Endothelial cell of umbilical vein (primary cell): ENCODE results near the gene EMX1. TPM values are rescaled to one million over a fixed set of nuclear protein-coding genes. Genes with fewer than 3 reads are reported as not detected.

Source experiments
- BruUV-seq: library from RNA; stranded (reverse); fragments of 400-500 nt; replicated peaks from 2 replicates; lab custom pipeline; 2021; lab: Mats Ljungman, UMichigan
- CTCF ChIA-PET: fragments of 300-600, 350-600 bp; sonication (Branson Sonifier 250); formaldehyde crosslinking; loops from one replicate; lab custom pipeline; 2021; ENCODE audit warnings: antibody characterized with exemption, inconsistent platforms; lab: Charles Lee
- POLR2A ChIA-PET: fragments of 300-600, 350-600 bp; sonication (Branson Sonifier 250); formaldehyde crosslinking; loops from one replicate; lab custom pipeline; 2021; ENCODE audit warnings: antibody characterized with exemption, inconsistent platforms; lab: Charles Lee
- DNase-seq: peaks from one replicate; pipeline ENCODE4 v3.0.0-alpha.2; 2011; ENCODE audit warnings: low read depth, low spot score
- FAIRE-seq: peaks from 2 replicates; lab custom pipeline; 2011; peaks lifted over from hg19 to GRCh38; lab: Jason Lieb, UNC
- H2AFZ ChIP-seq: 2 replicates; pipeline ENCODE4 v1.6.0; 2012; ENCODE audit warnings: low read depth, low read length, control low read depth, inconsistent platforms
- H3K27ac ChIP-seq: 2 replicates; pipeline ENCODE4 v1.5.1; 2011; ENCODE audit warnings: low read depth, mild to moderate bottlenecking, control low read depth, low read length, moderate library complexity; ENCODE audit not compliant: insufficient read depth
- H3K27me3 ChIP-seq, 2 experiments: 2 replicates each; pipeline versions ENCODE4 v1.6.0 to v1.6.1; 2011; ENCODE audit warnings: low read length in 2 of 2, mixed read lengths in 1 of 2; ENCODE audit not compliant: control insufficient read depth in 2 of 2, insufficient read depth in 2 of 2
- H3K36me3 ChIP-seq, 2 experiments: 2 replicates in 1 of 2; 3 replicates in 1 of 2; pipeline ENCODE4 v1.5.1; 2011; ENCODE audit warnings: low read length in 2 of 2, mild to moderate bottlenecking in 1 of 2, moderate library complexity in 1 of 2; ENCODE audit not compliant: control insufficient read depth in 2 of 2, insufficient read depth in 2 of 2; ENCODE audit errors: extremely low read depth in 1 of 2
- H3K4me1 ChIP-seq: 3 replicates; pipeline ENCODE4 v1.5.1; 2011; ENCODE audit warnings: mild to moderate bottlenecking, low read length; ENCODE audit not compliant: control insufficient read depth, insufficient read depth; ENCODE audit errors: extremely low read depth
- H3K4me2 ChIP-seq: 2 replicates; pipeline ENCODE4 v1.6.1; 2011; ENCODE audit warnings: low read length, control low read depth, mixed read lengths; ENCODE audit not compliant: insufficient read depth
- H3K4me3 ChIP-seq, 3 experiments: fragments of 200-600 bp in 1 of 3; sonication (generic), shearing (Covaris generic) in 1 of 3; replicated peaks in 1 of 3; 2 replicates each; pipeline ENCODE4 v1.5.1; 2011 to 2016; ENCODE audit warnings: control low read depth in 3 of 3, low read length in 3 of 3, mild to moderate bottlenecking in 2 of 3, inconsistent platforms in 1 of 3, low read depth in 1 of 3, moderate library complexity in 1 of 3; ENCODE audit not compliant: insufficient read depth in 1 of 3
- H3K79me2 ChIP-seq: 2 replicates; pipeline ENCODE4 v1.6.0; 2012; ENCODE audit warnings: low read length, inconsistent platforms; ENCODE audit not compliant: control insufficient read depth, insufficient read depth
- H3K9ac ChIP-seq: replicated peaks from 2 replicates; pipeline ENCODE3; 2011; ENCODE audit warnings: low read length, control low read depth; ENCODE audit not compliant: insufficient read depth; ENCODE audit errors: extremely low read depth
- H3K9me1 ChIP-seq: replicated peaks from 3 replicates; pipeline ENCODE4 v1.6.0; 2011; ENCODE audit warnings: mild to moderate bottlenecking, low read length; ENCODE audit not compliant: control insufficient read depth, insufficient read depth; ENCODE audit errors: extremely low read depth
- H3K9me3 ChIP-seq: replicated peaks from 2 replicates; pipeline ENCODE4 v1.5.1; 2012; ENCODE audit warnings: low read length, inconsistent platforms; ENCODE audit not compliant: control insufficient read depth, insufficient read depth
- H4K20me1 ChIP-seq: replicated peaks from 2 replicates; pipeline ENCODE3; 2011; ENCODE audit warnings: mild to moderate bottlenecking, low read length; ENCODE audit not compliant: control insufficient read depth, insufficient read depth; ENCODE audit errors: extremely low read depth
- EZH2 ChIP-seq: IDR thresholded peaks from 2 replicates; pipeline ENCODE4 v1.6.1; 2012; ENCODE audit warnings: borderline replicate concordance, low read depth, mild to moderate bottlenecking, moderate library complexity, low read length, inconsistent platforms; ENCODE audit not compliant: severe bottlenecking
- FOS ChIP-seq: IDR thresholded peaks from 2 replicates; pipeline ENCODE4 v1.6.1; 2011; ENCODE audit warnings: mild to moderate bottlenecking, low read length, moderate library complexity, borderline replicate concordance; ENCODE audit not compliant: insufficient read depth
- GATA2 ChIP-seq: IDR thresholded peaks from 2 replicates; pipeline ENCODE4 v1.7.0; 2011; ENCODE audit warnings: low read depth, mild to moderate bottlenecking, moderate library complexity, mixed read lengths, low read length; ENCODE audit not compliant: insufficient read length, insufficient read depth
- JUN ChIP-seq: IDR thresholded peaks from 2 replicates; pipeline ENCODE4 v1.6.1; 2011; ENCODE audit warnings: borderline replicate concordance, low read depth; ENCODE audit not compliant: insufficient read length, insufficient read depth
- MAX ChIP-seq: IDR thresholded peaks from 2 replicates; pipeline ENCODE4 v1.6.1; 2011; ENCODE audit not compliant: insufficient read depth, insufficient read length
- MYC ChIP-seq: IDR thresholded peaks from one replicate; pipeline ENCODE4 v1.6.1; 2011; ENCODE audit warnings: mild to moderate bottlenecking, low read depth, low read length
- POLR2A ChIP-seq: IDR thresholded peaks from 2 replicates; pipeline ENCODE4 v1.6.1; 2012; ENCODE audit warnings: low read depth, mild to moderate bottlenecking, control low read depth, low read length
- POLR2AphosphoS5 ChIP-seq: IDR thresholded peaks from 2 replicates; pipeline ENCODE4 v1.6.1; 2012; ENCODE audit warnings: low read depth, mild to moderate bottlenecking, control low read depth, low read length, moderate library complexity; ENCODE audit not compliant: insufficient read depth
- dilution Hi-C: fragments of 300-500 bp; cut with MboI; formaldehyde crosslinking; loops from one replicate; pipeline ENCODE4 v1.15.0; 2019; ENCODE audit warnings: low sequenced_read_pairs; ENCODE audit not compliant: extremely low pct_ligation_motif_present
- intact Hi-C: fragments of 100-400 bp; cut with micrococcal nuclease; formaldehyde crosslinking; loops from one replicate; pipeline ENCODE4 v1.10.0; 2022
- polyA plus RNA-seq, 4 experiments: library from polyadenylated mRNA; depleted of rRNA in 3 of 4; stranded (reverse) in 3 of 4; unstranded in 1 of 4; fragments of >200 nt; gene quantifications; 2 replicates each; pipeline versions ENCODE4 v1.2.1 to v1.2.3, GENCODE V29; 2011 to 2012; ENCODE audit warnings: missing spikeins in 1 of 4
- total RNA-seq: library from RNA; stranded (reverse); gene quantifications from 2 replicates; pipeline ENCODE4 v1.2.3, GENCODE V29; 2021
- TF ChIP-seq, protein P1 (sequence below), 2 donors: IDR thresholded peaks; 1 replicate in 1 of 2; 2 replicates in 1 of 2; pipeline ENCODE4 v1.5.1; 2011; ENCODE audit warnings: low read length in 2 of 2, mild to moderate bottlenecking in 2 of 2, moderate library complexity in 2 of 2, control low read depth in 1 of 2, inconsistent platforms in 1 of 2, low read depth in 1 of 2; ENCODE audit not compliant: insufficient read depth in 1 of 2; ENCODE audit errors: extremely low read depth in 1 of 2

EMX1 gene
- total and polyA plus RNA-seq, 2 donors (not counting 3 experiments of a cell fraction or from before 2014, with no cell fraction given), result not detected

DNA sequence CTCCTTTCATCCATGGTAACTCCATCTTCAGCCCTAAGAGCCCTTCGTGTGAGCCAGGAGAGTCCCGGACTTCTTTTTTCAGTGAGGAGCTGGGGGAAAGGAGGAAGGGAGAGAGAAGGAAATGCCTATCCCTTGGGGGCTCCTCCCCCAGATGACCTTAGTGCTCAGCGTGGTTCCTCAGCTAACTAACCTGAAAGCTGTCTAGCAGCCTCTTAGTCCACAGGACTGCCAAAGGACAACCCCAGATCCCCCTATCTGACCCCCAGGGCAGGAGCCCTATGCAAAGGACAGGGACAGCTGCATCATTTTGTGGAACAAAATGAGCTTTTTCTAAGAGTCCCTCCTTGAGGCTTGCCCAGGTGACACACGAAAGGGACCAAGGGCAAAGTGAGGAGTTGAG, 22.2 kb upstream of the EMX1 start:
- Histone ChIP-seq H3K9ac (no peak overlapping the region), H3K9me1 (no peaks in the 10 kb centered on the region), H3K4me3 (no peak overlapping the region), H3K36me3 (peaks cover 0 to 9% of the 10 kb centered on the region in 2 experiments), H3K9me3 (no peaks in the 10 kb centered on the region), H3K27ac (no peak overlapping the region), H3K79me2 (no peaks in the 10 kb centered on the region), H3K4me2 (no peak overlapping the region), H3K27me3 (peaks cover 4% of the 10 kb centered on the region in 2 experiments), H3K4me1 (peaks cover 14% of the 10 kb centered on the region), H2AFZ (peak overlapping the region; percentile 55), H4K20me1 (no peaks in the 10 kb centered on the region)
- no TSS peak for BruUV-seq
- intact Hi-C loops, result no loop called here
- no peak for TF ChIP-seq POLR2AphosphoS5
- no peak for TF ChIP-seq MAX
- no peak for TF ChIP-seq POLR2A
- TF ChIP-seq FOS, result no peak
- TF ChIP-seq GATA2, result no peak
- TF ChIP-seq, protein P1, sequence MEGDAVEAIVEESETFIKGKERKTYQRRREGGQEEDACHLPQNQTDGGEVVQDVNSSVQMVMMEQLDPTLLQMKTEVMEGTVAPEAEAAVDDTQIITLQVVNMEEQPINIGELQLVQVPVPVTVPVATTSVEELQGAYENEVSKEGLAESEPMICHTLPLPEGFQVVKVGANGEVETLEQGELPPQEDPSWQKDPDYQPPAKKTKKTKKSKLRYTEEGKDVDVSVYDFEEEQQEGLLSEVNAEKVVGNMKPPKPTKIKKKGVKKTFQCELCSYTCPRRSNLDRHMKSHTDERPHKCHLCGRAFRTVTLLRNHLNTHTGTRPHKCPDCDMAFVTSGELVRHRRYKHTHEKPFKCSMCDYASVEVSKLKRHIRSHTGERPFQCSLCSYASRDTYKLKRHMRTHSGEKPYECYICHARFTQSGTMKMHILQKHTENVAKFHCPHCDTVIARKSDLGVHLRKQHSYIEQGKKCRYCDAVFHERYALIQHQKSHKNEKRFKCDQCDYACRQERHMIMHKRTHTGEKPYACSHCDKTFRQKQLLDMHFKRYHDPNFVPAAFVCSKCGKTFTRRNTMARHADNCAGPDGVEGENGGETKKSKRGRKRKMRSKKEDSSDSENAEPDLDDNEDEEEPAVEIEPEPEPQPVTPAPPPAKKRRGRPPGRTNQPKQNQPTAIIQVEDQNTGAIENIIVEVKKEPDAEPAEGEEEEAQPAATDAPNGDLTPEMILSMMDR (IDR thresholded peaks at IDR 0.05; ENCODE audit: extremely low read depth in 1 of 2, insufficient read depth in 1 of 2, low read depth in 1 of 2, low read length in 2 of 2), result no peak
- TF ChIP-seq EZH2, result no peak
- no peak for TF ChIP-seq JUN
- no peak for TF ChIP-seq MYC
- no peak for FAIRE-seq
- POLR2A ChIA-PET, result no interaction called here
- DNase-seq, result no peak
- dilution Hi-C loops, result no loop called here
- CTCF ChIA-PET, result interaction anchor here (0.8 to 10.7 kb wide), 10 partner anchors 8 to 318 kb away, joined by 3 to 261 read pairs (median 24); partner anchors contain the start of genes SMYD5 and SPR
